ENCODE measurements around the gene SLC27A5.
A peak's percentile ranks its signal among the peaks of the same experiment; 100 is the strongest.

SLC27A5 gene

DNA sequence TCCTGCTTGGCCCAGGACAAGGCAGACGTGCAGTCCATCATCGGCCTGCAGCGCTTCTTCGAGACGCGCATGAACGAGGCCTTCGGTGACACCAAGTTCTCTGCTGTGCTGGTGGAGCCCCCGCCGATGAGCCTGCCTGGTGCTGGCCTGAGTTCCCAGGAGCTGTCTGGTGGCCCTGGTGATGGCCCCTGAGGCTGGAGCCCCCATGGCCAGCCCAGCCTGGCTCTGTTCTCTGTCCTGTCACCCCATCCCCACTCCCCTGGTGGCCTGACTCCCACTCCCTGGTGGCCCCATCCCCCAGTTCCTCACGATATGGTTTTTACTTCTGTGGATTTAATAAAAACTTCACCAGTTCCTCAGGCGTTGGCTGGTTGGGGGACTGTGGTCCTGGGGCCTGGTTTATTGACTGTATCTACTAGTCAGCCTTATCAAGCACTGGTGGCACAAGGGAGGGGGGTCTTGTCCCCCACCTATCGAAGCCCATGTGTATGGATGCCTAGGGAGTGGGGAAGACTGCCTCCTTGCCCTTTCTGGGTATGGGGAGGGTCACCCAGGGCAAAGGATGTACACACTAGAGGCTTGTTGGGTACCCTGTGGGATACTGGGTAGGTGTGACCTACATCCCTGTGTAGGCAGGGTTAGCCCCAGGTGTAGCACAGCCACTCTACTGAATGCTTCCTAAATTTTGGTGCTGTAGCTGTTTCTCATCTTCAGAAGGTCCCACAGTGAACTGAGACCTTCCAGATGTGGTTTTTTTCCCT, 38.8 kb upstream of the SLC27A5 start:
- no peak overlapping the region for H3K4me3 ChIP-seq (ENCODE audit: control insufficient read depth, low read depth, low read length)
- DNase-seq (ENCODE audit: low read depth): no peak
- no peak for TF ChIP-seq CTCF (IDR thresholded peaks at IDR 0.05; ENCODE audit: control insufficient read depth, insufficient read depth, low read depth, low read length, missing control alignments)

DNA sequence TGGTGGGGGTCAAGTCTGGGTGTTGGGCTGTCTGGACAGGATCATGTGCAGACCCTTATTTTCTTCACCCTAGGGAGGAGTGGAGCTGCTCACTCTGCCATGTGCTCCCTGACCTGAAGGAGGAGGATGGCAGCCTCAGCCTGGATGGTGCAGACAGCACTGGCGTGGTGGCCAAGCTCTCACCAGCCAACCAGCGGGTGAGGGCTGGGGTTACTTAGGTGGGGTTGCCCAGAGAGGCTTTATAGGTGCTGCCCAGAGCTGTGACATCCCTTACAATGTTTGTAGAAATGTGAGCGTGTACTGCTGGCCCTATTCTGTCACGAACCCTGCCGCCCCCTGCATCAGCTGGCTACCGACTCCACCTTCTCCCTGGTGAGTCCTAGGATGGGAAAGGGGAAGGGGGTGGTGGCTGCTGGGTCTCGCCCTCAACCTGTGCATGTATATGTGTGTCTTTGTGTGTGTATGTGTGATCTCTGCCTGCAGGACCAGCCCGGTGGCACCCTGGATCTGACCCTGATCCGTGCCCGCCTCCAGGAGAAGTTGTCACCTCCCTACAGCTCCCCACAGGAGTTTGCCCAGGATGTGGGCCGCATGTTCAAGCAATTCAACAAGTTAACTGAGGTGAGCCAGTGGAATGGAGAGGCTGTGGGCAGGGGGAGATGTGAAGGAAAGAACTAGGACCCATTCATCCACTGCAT, 38.0 kb upstream of the SLC27A5 start:
- H3K4me3 ChIP-seq (ENCODE audit: control insufficient read depth, low read depth, low read length): no peak overlapping the region
- no peak for DNase-seq (ENCODE audit: low read depth)
- no peak for TF ChIP-seq CTCF (IDR thresholded peaks at IDR 0.05; ENCODE audit: control insufficient read depth, insufficient read depth, low read depth, low read length, missing control alignments)

DNA sequence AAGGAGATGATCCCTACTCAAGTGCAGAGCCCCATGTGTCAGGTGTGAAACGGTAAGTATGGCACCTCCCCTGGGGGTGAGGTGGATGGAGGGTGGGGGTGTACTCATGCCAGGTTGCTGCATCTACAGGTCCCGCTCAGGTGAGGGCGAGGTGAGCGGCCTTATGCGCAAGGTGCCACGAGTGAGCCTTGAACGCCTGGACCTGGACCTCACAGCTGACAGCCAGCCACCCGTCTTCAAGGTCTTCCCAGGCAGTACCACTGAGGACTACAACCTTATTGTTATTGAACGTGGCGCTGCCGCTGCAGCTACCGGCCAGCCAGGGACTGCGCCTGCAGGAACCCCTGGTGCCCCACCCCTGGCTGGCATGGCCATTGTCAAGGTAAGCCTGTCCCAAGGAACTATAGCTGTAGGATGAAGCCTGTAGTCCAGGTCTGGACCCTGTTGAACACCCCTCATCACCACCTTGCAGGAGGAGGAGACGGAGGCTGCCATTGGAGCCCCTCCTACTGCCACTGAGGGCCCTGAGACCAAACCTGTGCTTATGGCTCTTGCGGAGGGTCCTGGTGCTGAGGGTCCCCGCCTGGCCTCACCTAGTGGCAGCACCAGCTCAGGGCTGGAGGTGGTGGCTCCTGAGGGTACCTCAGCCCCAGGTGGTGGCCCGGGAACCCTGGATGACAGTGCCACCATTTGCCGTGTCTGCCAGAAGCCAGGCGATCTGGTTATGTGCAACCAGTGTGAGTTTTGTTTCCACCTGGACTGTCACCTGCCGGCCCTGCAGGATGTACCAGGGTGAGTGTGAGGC, 37.3 kb upstream of the SLC27A5 start:
- no peak overlapping the region for H3K4me3 ChIP-seq (ENCODE audit: control insufficient read depth, low read depth, low read length)
- no peak for TF ChIP-seq CTCF (IDR thresholded peaks at IDR 0.05; ENCODE audit: control insufficient read depth, insufficient read depth, low read depth, low read length, missing control alignments)
- no peak for DNase-seq (ENCODE audit: low read depth)

GRCh38 chr19:58547323-58548312, 35.8 kb upstream of the SLC27A5 start:
- no peak overlapping the region for H3K4me3 ChIP-seq (ENCODE audit: control insufficient read depth, low read depth, low read length)
- DNase-seq (ENCODE audit: low read depth): no peak
- TF ChIP-seq CTCF (IDR thresholded peaks at IDR 0.05; ENCODE audit: control insufficient read depth, insufficient read depth, low read depth, low read length, missing control alignments): no peak

DNA sequence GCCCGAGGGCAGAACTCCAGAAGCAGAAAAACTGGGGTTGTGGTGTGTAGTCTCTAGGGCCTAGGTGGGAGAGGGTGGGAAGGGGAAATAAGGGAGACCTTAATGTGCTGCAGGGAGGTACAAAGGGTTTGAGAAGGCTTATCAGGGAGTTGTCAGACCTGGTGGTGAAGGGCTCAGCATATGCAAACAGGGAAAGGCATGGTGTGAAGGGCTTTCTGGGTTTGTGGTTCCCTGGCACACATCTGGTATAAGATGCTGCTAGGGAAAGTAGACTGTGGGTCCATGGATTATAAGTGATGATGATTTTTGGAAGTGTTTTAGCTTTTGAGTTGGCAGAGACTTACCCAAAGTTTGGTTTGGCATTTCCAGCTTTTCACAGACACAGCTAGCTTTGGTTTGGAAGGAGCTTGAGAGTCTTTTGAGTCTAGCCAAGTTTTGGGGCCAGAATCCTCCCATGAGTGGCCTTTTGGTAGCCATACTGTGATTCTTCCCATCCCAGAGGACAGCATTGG, 34.3 kb upstream of the SLC27A5 start:
- H3K4me3 ChIP-seq (ENCODE audit: control insufficient read depth, low read depth, low read length): peak overlapping the region; percentile 84
- DNase-seq (ENCODE audit: low read depth): no peak
- TF ChIP-seq CTCF (IDR thresholded peaks at IDR 0.05; ENCODE audit: control insufficient read depth, insufficient read depth, low read depth, low read length, missing control alignments): no peak
